Activated naive CD4-positive, alpha-beta T cell treated with anti-CD3 and anti-CD28 coated beads, Interleukin-2, amount 10 ng/mL, durations not matched to agents 7 days and 5 days (primary cell): ENCODE results near the gene GATA6.

Source experiments
- CTCF ChIA-PET: fragments of 350-600 bp; sonication (Branson Sonifier 250); formaldehyde crosslinking; loops from one replicate; lab custom pipeline; 2021; ENCODE audit warnings: antibody characterized with exemption; lab: Charles Lee
- DNase-seq: peaks from one replicate; pipeline ENCODE4 v3.0.0-alpha.2; 2020
- H3K27ac Mint-ChIP-seq: one replicate; pipeline ENCODE4 v1.8.0; 2021; ENCODE audit warnings: mild to moderate bottlenecking, moderate library complexity, mixed read lengths
- H3K27me3 Mint-ChIP-seq: one replicate; pipeline ENCODE4 v1.8.0; 2021; ENCODE audit warnings: mild to moderate bottlenecking, mixed read lengths
- H3K36me3 Mint-ChIP-seq: one replicate; pipeline ENCODE4 v1.8.0; 2021; ENCODE audit warnings: mixed read lengths
- H3K4me1 Mint-ChIP-seq: one replicate; pipeline ENCODE4 v1.8.0; 2021; ENCODE audit warnings: mixed read lengths
- H3K4me3 Mint-ChIP-seq: one replicate; pipeline ENCODE4 v1.8.0; 2021; ENCODE audit warnings: mild to moderate bottlenecking, moderate library complexity, mixed read lengths
- H3K9me3 Mint-ChIP-seq: one replicate; pipeline ENCODE4 v1.8.0; 2021; ENCODE audit warnings: mixed read lengths

Gene GATA6

GRCh38 chr18:22243513-22243912, 74.1 kb downstream of the GATA6 start:
- H3K9me3 Mint-ChIP-seq: peaks cover 3% of the 10 kb centered on the region
- no peaks in the 10 kb centered on the region for H3K27me3 Mint-ChIP-seq
- H3K36me3 Mint-ChIP-seq: no peaks in the 10 kb centered on the region
- no peaks in the 10 kb centered on the region for H3K4me1 Mint-ChIP-seq
- no peak for DNase-seq
- no peak overlapping the region for H3K27ac Mint-ChIP-seq
- no peak overlapping the region for H3K4me3 Mint-ChIP-seq
- CTCF ChIA-PET: no interaction called here

GRCh38 chr18:22250026-22250425, 80.6 kb downstream of the GATA6 start:
- DNase-seq: no peak
- no peak overlapping the region for H3K4me3 Mint-ChIP-seq
- no peaks in the 10 kb centered on the region for H3K36me3 Mint-ChIP-seq
- no peak overlapping the region for H3K27ac Mint-ChIP-seq
- CTCF ChIA-PET: no interaction called here
- H3K9me3 Mint-ChIP-seq: no peaks in the 10 kb centered on the region
- H3K27me3 Mint-ChIP-seq: no peaks in the 10 kb centered on the region
- no peaks in the 10 kb centered on the region for H3K4me1 Mint-ChIP-seq

- CTCF ChIA-PET: no interaction called here
- H3K36me3 Mint-ChIP-seq: no peaks in the 10 kb centered on the region
- no peaks in the 10 kb centered on the region for H3K9me3 Mint-ChIP-seq
- H3K4me1 Mint-ChIP-seq: no peaks in the 10 kb centered on the region
- H3K27ac Mint-ChIP-seq: peak overlapping the region; percentile 4
- H3K27me3 Mint-ChIP-seq: no peaks in the 10 kb centered on the region
- H3K4me3 Mint-ChIP-seq: no peak overlapping the region
- no peak for DNase-seq
Measured at GRCh38 chr18:22250591-22250996, 81.2 kb downstream of the GATA6 start.
